Adipocyte (in vitro differentiated cells): ENCODE results near the gene RPL22.

ENCODE experiments used
- DNase-seq: peaks from one replicate; pipeline ENCODE4 v3.0.0-alpha.2; 2015; ENCODE audit warnings: low read depth
- H3K27me3 ChIP-seq: replicated peaks from 2 replicates; pipeline ENCODE4 v1.7.0; 2013; ENCODE audit warnings: mild to moderate bottlenecking, low read length, moderate library complexity; ENCODE audit not compliant: control insufficient read depth, insufficient read depth
- H3K36me3 ChIP-seq: 2 replicates; pipeline ENCODE4 v1.7.0; 2013; ENCODE audit warnings: low read length, mild to moderate bottlenecking, moderate library complexity; ENCODE audit not compliant: control insufficient read depth, insufficient read depth, severe bottlenecking
- H3K4me1 ChIP-seq: 2 replicates; pipeline ENCODE4 v1.7.0; 2013; ENCODE audit warnings: mild to moderate bottlenecking, low read length, moderate library complexity; ENCODE audit not compliant: control insufficient read depth, insufficient read depth
- H3K4me3 ChIP-seq: 2 replicates; pipeline ENCODE4 v1.7.0; 2013; ENCODE audit warnings: mild to moderate bottlenecking, low read length, moderate library complexity
- H3K9ac ChIP-seq: 2 replicates; pipeline ENCODE4 v1.7.0; 2013; ENCODE audit warnings: mild to moderate bottlenecking, low read length, moderate library complexity
- H3K9me3 ChIP-seq: 2 replicates; pipeline ENCODE4 v1.7.0; 2013; ENCODE audit warnings: mild to moderate bottlenecking, low read length, moderate library complexity; ENCODE audit not compliant: control insufficient read depth

RPL22 gene

DNA sequence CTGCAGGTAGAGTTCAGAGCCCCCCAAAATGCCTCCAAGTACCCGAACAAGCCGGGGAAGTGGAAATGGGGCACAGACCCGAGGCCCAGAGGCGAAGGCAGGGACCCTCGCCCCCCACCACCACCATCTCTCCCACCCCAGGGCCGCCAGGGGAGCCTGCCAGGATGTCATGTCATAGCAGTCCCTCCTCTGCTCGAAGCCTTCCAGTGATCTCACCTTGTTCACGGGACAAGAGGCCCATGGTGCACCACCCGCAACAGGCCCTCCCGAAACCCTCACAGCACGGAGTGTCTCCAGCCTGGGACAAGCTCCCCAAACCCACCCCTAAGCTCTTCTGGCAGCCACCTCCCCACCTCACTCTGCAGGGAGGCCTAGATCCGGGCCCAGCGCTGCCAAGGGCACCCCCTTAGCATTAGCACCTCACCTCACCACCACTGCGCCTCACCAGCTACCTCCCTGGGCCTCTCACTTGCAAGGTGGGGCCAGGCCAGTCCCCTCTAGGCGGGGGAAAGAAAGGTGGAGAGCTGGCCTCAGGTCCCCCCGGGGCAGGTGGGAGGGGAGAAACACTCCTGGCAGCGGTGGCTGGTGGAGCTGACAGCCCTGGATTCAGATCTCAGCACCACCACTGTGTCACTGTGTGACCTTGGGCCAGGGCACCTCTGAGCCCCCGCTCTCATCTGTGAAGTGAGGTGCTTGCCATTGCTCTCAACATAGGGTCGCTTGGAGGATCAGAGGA, 32.6 kb downstream of the RPL22 start:
- Histone ChIP-seq H3K9me3 (no peaks in the 10 kb centered on the region), H3K27me3 (peaks cover 64% of the 10 kb centered on the region), H3K4me1 (no peaks in the 10 kb centered on the region), H3K9ac (no peak overlapping the region), H3K4me3 (no peak overlapping the region), H3K36me3 (no peaks in the 10 kb centered on the region)
- no peak for DNase-seq

DNA sequence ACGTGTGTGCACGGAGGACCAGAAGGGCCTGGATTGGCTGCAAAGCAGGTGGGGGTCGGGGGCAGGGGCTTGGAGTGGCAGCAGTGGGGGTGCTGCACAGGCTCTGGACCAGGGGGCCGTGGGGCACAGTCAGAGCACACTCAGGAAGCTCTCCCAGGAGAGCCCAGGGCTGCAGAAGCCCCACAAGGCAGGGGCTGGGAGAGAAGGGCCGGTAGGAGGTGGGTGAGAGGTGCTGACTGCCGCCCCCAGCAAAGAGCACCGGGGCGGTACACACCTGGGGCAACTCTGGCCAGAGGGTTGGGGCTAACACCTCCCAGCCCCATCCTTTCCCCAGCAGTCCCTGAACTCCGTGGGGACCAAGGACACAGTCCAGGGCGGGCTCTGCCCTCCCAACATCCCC, 33.2 kb downstream of the RPL22 start:
- H3K9me3 ChIP-seq: no peaks in the 10 kb centered on the region
- no peak overlapping the region for H3K4me3 ChIP-seq
- H3K9ac ChIP-seq: no peak overlapping the region
- H3K4me1 ChIP-seq: no peaks in the 10 kb centered on the region
- peaks cover 63% of the 10 kb centered on the region for H3K27me3 ChIP-seq
- no peak for DNase-seq
- H3K36me3 ChIP-seq: no peaks in the 10 kb centered on the region

DNA sequence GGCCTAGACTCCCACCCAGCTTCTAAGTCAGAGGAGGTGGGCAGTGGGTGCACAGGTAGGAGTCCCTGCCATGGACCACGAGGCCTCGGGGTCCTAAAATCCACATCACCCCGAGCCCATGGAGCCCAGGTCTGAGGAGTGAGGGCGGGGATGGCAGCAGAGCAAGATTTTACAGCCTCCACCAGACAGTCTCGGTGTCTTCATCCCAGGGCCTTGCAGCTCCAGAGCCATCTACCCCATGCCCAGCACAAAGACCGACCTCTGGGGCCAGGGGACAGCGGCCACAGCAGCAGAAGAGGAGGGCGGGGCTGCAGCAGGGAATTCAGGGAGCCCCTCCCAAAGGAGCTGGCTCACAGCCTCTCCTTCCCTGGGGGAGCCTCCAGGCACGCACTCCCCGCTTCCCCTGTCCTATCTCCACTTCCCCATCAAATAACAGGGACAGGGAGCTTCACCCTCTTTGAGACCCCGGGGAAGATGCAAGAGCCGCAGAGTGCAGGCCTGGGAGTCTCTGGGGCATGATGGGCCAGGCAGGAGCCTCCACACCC, 33.9 kb downstream of the RPL22 start:
- no peaks in the 10 kb centered on the region for H3K36me3 ChIP-seq
- DNase-seq: no peak
- no peak overlapping the region for H3K4me3 ChIP-seq
- H3K4me1 ChIP-seq: no peaks in the 10 kb centered on the region
- H3K9me3 ChIP-seq: no peaks in the 10 kb centered on the region
- H3K9ac ChIP-seq: no peak overlapping the region
- peaks cover 65% of the 10 kb centered on the region for H3K27me3 ChIP-seq

DNA sequence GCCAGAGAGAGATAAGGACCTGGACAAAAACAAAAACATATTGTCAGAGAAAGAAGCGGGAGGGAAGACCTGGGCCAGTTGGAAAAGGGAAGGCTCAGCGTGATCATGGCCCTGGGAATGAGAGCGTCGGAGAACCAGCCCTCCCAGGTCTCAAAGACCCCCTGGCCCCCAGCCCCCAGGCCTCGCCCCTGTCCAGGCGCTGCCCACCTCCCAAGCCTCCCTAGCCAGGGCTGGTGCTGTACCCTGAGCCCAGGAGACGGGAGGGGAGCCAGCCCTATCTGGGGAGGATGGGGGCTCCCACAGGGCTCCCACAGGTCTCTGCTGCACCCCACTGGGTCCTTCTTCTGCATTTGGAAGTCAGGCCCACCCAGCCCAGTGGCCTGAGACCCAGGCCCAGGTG, 34.4 kb downstream of the RPL22 start:
- Histone ChIP-seq H3K4me3 (no peak overlapping the region), H3K4me1 (no peaks in the 10 kb centered on the region), H3K27me3 (peaks cover 64% of the 10 kb centered on the region), H3K9me3 (no peaks in the 10 kb centered on the region), H3K36me3 (no peaks in the 10 kb centered on the region), H3K9ac (no peak overlapping the region)
- no peak for DNase-seq

DNA sequence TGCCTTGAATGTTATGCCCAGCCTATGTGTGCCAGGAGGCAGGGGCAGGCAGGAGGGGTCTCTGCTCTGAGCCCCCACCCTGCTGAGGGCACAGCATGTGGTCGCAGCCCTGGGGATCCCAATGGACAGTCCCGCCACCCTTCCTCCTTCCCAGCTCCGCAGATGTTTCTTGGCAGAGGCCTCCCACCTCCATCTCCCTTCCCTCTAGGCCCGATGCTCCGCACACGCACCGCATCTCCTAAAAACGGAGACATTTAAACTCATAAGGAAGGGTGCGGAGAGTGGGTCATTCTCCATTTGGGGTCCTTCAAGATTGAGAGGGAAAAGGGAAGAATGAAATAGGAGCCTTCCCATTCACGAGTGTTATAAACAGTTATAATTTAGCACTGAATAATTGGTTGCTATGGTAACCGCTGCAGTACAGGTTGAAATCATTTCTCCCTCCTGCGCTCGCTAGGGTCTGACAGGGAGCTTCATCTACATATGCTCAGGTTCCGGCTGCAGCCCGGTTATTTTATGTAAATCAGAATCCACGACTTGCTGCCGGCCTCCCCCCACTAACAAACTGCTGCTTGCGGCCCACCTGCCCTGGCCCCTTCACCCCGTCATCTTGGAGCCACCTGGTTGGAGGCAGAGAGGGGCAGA, 35.3 kb downstream of the RPL22 start:
- Histone ChIP-seq H3K9ac (no peak overlapping the region), H3K9me3 (no peaks in the 10 kb centered on the region), H3K4me1 (no peaks in the 10 kb centered on the region), H3K4me3 (no peak overlapping the region), H3K27me3 (peaks cover 55% of the 10 kb centered on the region), H3K36me3 (no peaks in the 10 kb centered on the region)
- no peak for DNase-seq

DNA sequence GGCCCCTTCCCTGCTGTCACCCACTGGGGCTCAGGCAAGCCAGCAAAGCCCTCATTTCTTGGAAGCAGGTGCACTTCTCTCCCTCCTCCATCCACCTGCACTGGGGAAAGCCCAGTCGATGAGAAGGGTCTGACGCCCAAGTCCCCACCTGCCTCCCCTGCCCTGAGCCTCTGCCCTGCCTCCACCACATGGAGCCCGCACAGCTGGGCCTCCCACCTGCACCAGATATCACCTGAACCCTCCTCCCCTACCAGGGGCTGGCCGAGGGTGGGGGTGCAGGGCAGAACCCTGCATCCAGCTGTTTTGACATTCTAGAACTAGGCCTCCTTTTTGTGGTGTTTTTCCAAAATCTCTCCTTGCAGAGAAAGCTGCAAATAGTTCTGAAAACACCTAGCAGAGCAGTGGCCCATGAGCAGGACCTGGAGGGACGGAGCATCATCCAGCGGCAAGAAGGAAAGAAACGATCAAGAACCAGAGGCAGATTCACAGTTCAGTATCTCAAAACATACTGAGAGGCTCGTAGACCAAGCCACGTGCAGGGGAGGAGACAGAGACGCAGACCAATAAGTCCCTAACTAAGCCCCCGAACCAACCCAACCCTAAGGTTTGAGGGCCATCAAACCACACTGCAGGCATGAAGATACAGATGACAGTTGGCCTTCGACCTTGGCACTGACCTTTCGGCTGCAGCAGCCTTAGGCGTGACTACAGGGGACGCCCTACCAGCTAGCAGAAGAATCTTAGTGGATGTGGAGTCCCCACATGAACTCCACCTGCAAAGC, 36.0 kb downstream of the RPL22 start:
- DNase-seq: no peak
- Histone ChIP-seq H3K9ac (no peak overlapping the region), H3K4me3 (no peak overlapping the region), H3K36me3 (no peaks in the 10 kb centered on the region), H3K4me1 (no peaks in the 10 kb centered on the region), H3K27me3 (peaks cover 52% of the 10 kb centered on the region), H3K9me3 (no peaks in the 10 kb centered on the region)

DNA sequence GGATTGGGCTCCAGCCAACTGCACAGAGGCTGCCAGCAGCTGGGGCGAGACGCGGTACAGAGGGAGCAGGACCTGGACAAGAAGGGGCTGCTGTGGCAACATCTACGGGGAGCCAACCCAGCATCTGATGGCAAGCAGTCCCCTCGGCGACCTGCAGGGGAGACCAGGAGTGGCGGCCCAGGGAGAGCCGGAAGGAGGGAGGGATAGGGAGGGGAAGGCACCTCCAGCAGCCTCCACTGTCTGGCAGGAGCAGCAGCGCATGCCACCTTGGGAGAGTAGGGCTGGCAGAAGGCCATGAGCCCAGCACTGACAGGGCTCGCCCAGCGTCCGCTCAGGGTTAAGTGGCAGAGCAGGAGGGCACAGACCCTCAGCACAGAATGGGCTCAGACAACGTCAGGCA, 36.6 kb downstream of the RPL22 start:
- Histone ChIP-seq H3K9ac (no peak overlapping the region), H3K27me3 (peaks cover 52% of the 10 kb centered on the region), H3K36me3 (no peaks in the 10 kb centered on the region), H3K9me3 (no peaks in the 10 kb centered on the region), H3K4me1 (no peaks in the 10 kb centered on the region), H3K4me3 (no peak overlapping the region)
- DNase-seq: no peak

DNA sequence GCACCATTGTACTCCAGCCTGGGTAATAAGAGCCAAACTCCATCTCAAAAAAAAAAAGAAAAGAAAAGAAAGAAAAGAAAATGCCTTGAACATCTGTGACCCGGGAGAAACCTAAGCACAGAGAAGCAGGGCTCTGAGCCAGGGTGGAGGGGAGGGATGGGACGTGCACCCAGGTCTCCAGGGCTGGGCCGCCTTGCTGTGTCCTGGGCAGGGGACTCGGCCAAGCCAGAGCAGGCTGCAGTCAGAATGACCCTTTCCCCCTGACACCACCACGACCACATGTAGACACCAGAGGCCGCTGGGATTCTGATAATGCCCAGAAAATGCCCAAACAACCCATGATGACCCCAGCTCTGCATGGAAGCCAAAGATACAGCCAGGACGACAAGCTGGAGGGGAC, 37.1 kb downstream of the RPL22 start:
- no peak overlapping the region for H3K9ac ChIP-seq
- no peaks in the 10 kb centered on the region for H3K36me3 ChIP-seq
- peaks cover 52% of the 10 kb centered on the region for H3K27me3 ChIP-seq
- H3K4me1 ChIP-seq: no peaks in the 10 kb centered on the region
- H3K4me3 ChIP-seq: no peak overlapping the region
- DNase-seq: no peak
- H3K9me3 ChIP-seq: no peaks in the 10 kb centered on the region

DNA sequence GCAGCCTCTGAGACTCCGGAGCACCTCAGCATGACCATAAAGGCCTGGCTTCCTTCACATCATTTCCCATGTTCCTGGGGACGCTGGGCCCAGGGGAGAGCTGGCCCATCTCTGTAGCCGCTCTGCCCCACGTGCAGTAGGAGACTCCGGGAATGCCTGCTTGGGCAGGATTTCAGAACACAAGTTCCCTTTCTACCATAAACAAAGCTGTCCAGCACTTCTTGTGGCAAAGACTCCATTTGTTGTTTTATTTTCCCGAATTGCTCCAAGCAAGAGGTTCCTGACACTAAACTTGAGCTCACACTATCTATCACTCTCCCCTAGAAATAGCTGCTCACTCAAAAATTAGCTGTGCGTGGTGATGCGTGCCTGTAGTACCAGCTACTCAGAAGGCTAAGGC, 41.2 kb downstream of the RPL22 start:
- Histone ChIP-seq H3K9ac (no peak overlapping the region), H3K36me3 (no peaks in the 10 kb centered on the region), H3K4me1 (no peaks in the 10 kb centered on the region), H3K4me3 (no peak overlapping the region), H3K9me3 (no peaks in the 10 kb centered on the region), H3K27me3 (peaks cover 32% of the 10 kb centered on the region)
- no peak for DNase-seq

DNA sequence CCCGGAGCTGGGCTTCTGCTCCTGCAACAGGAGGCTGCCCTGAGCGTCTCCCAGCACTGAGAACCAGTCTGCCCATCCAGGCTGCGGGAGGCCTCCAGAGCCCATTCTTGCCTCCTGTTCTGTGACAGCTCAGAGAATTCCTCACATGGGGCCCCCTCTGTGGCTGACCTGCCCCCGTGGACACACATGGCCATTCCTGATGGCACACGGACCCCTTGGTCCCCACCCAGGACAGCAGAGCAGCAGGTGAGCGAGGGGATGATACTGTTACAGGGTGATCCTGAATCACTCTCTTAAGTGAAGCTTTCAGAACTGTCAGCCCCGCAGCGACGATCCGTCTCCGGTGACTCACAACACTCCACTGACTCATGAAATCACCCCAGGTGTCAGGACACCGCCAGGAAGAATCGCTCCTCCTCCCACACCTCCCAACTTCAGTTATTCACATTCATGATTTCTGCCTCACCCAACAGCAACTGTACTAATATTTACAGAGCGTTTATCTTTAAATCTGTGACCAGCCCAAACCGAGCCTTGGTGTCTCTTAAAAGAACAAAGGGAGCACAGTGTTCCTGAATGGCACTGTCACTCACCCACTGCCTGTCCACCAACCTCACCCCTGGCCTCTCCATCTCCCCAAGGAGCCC, 41.7 kb downstream of the RPL22 start:
- Histone ChIP-seq H3K27me3 (peaks cover 32% of the 10 kb centered on the region), H3K4me3 (no peak overlapping the region), H3K9me3 (no peaks in the 10 kb centered on the region), H3K36me3 (no peaks in the 10 kb centered on the region), H3K4me1 (no peaks in the 10 kb centered on the region), H3K9ac (no peak overlapping the region)
- no peak for DNase-seq

DNA sequence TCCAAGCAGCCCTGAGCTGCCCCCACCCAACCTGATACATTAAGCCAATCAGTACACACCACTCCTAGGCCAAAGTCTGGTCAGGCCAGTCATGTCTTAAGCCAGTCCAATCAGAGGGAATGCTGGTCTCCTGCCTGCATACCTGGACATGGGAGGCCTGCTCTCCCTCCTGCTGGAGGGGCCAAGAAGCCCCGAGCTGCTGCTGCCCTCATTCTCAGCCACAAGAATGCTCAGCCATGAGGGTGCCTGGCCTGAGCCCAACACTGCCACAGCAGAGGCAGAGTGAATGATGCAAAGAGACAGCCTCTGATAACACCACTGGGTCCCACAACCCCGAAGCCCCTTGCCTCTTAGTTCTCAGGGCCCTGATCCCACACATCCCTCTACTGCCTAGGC, 42.3 kb downstream of the RPL22 start:
- Histone ChIP-seq H3K36me3 (no peaks in the 10 kb centered on the region), H3K4me1 (no peaks in the 10 kb centered on the region), H3K9me3 (no peaks in the 10 kb centered on the region), H3K9ac (no peak overlapping the region), H3K4me3 (no peak overlapping the region), H3K27me3 (peaks cover 31% of the 10 kb centered on the region)
- DNase-seq: no peak
